Measurements from ENCODE around the gene CYP4F11.
"Not testable (repeated sequence)": the region's sequence is repeated elsewhere in the genome, so short reads cannot be mapped to it uniquely, and the experiment has no call there.

CYP4F11 gene

DNA sequence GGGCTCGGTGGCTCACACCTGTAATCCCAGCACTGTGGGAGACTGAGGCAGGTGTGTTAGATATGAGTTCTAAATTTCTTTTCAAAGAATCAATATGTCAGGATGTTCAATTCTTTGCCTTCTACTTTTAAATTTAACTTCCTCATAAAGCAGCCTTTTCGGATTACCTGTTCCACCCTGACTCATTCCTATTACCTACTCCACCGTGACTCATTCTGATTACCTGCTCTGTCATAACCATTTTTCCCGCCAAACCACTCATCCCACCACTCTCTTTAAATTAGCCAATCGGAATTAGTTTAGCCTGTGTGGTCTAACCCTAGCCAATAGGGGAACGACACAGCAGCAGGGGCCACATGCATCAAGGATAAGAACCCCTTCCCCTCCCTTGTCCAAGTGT is 60.6 kb downstream of the CYP4F11 start:
- not testable (repeated sequence) for DNase-seq

DNA sequence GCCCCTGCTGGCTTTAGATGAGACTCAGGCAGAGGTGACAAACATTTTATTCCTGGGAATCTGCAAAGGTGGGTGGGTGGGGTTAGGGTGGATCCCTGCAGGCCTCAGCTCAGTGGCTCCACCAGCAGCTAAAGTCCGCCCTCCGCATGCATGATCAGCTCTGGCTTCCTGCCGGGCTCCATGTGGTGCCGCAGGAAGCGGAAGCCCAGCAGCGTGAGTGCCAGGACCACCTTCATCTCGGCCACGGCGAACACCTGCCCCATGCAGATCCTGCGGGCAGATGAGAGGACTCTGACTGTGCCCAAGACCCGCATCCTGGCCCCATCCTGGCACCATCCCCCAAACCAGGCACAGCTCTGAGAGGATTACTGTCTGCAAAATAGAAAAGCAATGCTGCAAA is 62.8 kb downstream of the CYP4F11 start:
- no peak for DNase-seq

GRCh38 chr19:15869873-15870272 is 64.5 kb downstream of the CYP4F11 start:
- no peak for DNase-seq

DNA sequence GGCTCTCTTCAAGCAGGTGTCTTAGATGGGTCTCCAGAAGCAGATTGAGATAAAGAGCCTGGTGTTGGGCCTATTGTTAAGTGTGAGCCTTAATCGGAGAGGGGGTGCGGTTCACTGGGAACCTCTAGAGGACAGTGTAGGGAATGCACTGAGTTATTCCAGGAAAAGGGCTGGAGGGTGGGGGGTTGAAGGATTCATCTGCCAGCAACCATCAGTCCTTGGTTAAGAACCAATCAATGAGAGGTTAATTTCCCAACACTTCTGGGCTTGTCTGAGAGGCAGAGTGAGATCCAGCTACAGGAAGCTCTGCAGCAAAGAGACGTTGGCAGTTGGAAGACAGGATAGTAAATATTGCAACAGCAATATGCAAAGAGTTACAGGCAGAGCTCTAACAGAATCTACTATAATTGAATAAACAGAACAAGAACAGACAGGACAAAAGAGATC is 65.2 kb downstream of the CYP4F11 start:
- peak; percentile 99 for DNase-seq

- DNase-seq = peak; percentile 22 to 36
Measured at GRCh38 chr19:15866636-15867035, 67.7 kb downstream of the CYP4F11 start.

GRCh38 chr19:15864824-15865223 is 69.5 kb downstream of the CYP4F11 start:
- DNase-seq = no peak

GRCh38 chr19:15863272-15863671 is 71.1 kb downstream of the CYP4F11 start:
- DNase-seq = peak in 1 of 2 experiments; percentile 6

DNA sequence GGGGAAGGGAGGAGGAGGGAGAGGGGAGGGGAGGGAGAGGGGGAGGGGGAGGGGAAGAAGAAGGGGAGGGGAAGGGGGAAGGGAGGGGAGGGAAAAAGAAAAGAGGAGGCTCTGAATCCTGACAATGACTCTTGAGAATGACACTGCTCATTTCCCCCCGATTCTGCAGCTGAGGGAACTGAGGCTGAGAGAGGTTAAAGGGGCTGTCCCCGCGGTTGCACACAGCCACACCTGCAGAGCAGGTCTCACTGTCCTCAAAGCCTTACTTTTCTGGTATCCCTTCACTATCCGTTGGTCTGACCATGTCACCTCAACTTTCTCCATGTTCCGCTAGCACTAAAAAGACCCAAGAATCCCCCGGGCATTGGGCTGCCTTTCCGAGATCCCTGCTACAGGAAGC is 71.9 kb downstream of the CYP4F11 start:
- DNase-seq = no peak

Measured in AML-193 (cell line).